ENCODE data around the gene TNFAIP3.
"Not testable (repeated sequence)": the region's sequence is repeated elsewhere in the genome, so short reads cannot be mapped to it uniquely, and the experiment has no call there.

The TNFAIP3 gene

DNA sequence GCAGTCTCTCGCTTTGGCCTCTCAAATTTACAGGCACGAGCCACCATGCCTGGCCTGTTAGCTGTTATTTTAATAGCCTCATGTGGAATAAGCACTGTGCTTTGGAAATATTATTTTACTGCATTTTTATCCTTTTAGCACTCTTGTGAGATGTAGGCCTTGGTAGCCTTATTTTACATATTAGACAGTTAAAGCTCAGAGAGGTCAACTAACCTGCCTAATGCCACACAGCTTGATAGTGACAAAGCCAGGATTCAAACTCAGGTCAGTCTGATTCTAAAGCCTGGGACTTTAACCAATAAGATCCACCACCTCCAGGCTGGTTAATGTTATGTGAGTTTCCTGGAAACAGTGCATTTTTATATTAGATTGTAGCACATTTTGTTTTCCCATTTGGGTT lies 9.5 kb downstream of the TNFAIP3 start:
- in situ Hi-C loops (cut with MboI; ENCODE audit: low sequenced_read_pairs): no loop called here

DNA sequence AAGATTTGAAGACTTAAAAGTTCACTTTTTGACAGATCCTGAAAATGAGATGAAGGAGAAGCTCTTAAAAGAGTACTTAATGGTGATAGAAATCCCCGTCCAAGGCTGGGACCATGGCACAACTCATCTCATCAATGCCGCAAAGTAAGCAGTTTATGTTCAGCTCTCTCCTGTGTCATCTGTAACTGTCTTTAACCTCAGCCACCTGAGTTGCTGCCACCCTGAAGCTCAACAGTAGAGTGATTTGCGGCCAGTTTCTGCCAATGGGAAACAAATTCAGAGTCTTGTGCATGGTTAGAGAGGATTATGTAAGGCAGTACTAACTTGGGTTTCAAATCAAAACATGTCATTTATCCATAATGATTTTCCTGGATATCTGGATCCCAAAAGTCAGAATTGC lies 10.1 kb downstream of the TNFAIP3 start:
- in situ Hi-C loops (cut with MboI; ENCODE audit: low sequenced_read_pairs): no loop called here

DNA sequence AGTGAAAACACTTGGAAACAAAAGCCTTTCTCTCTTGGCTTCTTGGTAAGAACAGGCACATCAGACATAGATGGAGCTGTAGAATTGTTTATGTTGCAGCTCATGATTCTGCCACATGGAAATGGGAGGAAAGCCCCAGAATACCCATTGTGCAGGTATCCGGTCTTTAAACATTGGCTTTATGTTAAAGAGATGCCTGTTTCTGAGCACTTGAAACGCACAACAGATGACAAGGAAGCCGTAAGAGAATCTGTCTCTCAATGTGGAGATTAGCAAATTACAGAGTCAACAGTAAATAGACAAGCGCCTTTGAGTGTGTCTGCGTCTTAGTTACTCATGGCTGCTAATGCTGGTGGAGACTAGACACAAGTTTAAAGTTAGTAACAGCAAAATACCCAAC lies 10.5 kb downstream of the TNFAIP3 start:
- in situ Hi-C loops (cut with MboI; ENCODE audit: low sequenced_read_pairs): no loop called here

DNA sequence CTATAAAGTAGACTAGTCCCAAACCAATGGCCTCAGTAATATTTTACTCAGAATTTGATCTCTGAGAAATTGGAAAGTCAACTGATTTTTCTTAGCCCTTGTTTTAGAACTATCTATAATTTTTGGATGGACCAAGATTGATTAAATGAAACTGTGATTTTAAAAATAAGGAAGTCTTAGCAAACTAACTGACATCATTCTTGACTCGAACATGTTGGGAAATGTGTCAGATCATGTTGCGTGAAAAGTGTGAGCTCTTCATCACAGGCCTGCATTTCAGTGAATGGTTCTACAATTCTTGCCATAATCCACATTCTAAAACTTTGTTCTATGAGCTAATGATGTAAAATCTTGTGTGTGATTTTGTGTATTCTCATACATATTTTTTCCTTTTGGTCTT lies 11.0 kb downstream of the TNFAIP3 start:
- in situ Hi-C loops (cut with MboI; ENCODE audit: low sequenced_read_pairs): no loop called here

DNA sequence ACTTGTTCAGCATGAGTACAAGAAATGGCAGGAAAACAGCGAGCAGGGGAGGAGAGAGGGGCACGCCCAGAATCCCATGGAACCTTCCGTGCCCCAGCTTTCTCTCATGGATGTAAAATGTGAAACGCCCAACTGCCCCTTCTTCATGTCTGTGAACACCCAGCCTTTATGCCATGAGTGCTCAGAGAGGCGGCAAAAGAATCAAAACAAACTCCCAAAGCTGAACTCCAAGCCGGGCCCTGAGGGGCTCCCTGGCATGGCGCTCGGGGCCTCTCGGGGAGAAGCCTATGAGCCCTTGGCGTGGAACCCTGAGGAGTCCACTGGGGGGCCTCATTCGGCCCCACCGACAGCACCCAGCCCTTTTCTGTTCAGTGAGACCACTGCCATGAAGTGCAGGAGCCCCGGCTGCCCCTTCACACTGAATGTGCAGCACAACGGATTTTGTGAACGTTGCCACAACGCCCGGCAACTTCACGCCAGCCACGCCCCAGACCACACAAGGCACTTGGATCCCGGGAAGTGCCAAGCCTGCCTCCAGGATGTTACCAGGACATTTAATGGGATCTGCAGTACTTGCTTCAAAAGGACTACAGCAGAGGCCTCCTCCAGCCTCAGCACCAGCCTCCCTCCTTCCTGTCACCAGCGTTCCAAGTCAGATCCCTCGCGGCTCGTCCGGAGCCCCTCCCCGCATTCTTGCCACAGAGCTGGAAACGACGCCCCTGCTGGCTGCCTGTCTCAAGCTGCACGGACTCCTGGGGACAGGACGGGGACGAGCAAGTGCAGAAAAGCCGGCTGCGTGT lies 11.6 kb downstream of the TNFAIP3 start:
- in situ Hi-C loops (cut with MboI; ENCODE audit: low sequenced_read_pairs): no loop called here

DNA sequence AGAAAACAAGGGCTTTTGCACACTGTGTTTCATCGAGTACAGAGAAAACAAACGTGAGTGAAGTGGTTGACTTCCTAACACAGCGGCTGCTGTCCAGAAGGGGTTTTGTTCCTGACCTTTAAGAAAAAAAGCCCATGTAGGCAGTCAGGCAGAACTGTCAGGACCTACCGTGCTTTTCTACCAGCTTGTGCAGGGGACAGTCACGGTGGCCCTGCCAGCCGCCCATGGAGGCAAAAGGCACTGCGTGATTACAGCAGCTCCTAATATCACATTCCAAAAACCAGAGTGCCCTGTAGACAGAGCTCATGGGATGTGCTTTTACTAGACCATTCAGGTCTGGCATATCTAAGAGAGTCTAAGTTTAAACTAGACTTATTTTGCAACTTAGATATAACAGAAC lies 12.2 kb downstream of the TNFAIP3 start:
- in situ Hi-C loops (cut with MboI; ENCODE audit: low sequenced_read_pairs): no loop called here

DNA sequence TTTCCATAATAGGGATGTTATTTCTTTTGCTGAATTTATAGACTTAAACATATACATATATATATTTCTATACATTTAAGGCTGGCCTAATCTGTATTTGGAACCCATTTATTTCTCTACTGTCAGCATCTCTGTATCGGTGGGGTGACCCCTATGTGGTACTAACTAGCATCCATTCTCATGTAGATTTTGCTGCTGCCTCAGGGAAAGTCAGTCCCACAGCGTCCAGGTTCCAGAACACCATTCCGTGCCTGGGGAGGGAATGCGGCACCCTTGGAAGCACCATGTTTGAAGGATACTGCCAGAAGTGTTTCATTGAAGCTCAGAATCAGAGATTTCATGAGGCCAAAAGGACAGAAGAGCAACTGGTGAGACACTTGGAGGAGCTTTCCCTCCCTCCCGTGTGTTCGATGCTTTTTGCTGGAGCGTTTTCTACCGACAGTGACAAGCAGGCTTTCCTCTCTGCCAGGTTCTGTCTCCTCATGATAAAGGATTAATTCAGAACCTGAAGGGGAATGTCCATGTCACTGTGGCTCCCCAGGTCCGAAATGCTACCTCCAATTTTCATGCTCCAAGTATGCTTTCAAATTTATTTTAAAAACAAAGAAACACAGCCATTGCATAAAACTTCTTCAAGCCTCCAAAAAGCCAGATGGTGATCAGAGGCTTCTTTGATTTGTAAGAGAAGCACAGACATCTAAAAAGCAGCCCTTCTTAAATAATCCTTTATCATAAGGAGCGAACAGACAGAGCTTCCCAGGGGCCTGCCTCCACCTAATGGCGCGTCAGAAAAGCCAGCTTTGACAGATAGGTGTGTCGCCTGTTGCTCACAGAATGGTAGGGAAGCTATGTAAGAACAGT lies 13.1 kb downstream of the TNFAIP3 start:
- in situ Hi-C loops (cut with MboI; ENCODE audit: low sequenced_read_pairs): no loop called here

DNA sequence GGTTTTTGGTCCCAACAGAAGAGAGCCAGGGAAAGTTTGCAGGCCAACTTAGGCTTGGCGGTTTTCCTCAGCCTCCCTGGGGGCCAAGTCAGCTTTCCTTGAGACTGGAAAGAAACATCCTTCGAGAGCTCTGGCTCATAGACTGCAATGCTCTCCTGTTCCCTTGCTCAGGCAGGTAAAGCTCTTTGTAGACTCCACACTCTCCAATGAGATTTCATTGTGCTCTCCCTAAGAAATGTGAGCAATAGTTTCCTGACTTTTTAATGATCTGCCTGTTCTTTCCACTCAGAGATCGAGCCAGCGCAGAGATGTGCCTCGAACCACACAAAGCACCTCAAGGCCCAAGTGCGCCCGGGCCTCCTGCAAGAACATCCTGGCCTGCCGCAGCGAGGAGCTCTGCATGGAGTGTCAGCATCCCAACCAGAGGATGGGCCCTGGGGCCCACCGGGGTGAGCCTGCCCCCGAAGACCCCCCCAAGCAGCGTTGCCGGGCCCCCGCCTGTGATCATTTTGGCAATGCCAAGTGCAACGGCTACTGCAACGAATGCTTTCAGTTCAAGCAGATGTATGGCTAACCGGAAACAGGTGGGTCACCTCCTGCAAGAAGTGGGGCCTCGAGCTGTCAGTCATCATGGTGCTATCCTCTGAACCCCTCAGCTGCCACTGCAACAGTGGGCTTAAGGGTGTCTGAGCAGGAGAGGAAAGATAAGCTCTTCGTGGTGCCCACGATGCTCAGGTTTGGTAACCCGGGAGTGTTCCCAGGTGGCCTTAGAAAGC lies 13.9 kb downstream of the TNFAIP3 start:
- in situ Hi-C loops (cut with MboI; ENCODE audit: low sequenced_read_pairs): no loop called here

DNA sequence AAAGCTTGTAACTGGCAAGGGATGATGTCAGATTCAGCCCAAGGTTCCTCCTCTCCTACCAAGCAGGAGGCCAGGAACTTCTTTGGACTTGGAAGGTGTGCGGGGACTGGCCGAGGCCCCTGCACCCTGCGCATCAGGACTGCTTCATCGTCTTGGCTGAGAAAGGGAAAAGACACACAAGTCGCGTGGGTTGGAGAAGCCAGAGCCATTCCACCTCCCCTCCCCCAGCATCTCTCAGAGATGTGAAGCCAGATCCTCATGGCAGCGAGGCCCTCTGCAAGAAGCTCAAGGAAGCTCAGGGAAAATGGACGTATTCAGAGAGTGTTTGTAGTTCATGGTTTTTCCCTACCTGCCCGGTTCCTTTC lies 14.4 kb downstream of the TNFAIP3 start:
- in situ Hi-C loops (cut with MboI; ENCODE audit: low sequenced_read_pairs): no loop called here

DNA sequence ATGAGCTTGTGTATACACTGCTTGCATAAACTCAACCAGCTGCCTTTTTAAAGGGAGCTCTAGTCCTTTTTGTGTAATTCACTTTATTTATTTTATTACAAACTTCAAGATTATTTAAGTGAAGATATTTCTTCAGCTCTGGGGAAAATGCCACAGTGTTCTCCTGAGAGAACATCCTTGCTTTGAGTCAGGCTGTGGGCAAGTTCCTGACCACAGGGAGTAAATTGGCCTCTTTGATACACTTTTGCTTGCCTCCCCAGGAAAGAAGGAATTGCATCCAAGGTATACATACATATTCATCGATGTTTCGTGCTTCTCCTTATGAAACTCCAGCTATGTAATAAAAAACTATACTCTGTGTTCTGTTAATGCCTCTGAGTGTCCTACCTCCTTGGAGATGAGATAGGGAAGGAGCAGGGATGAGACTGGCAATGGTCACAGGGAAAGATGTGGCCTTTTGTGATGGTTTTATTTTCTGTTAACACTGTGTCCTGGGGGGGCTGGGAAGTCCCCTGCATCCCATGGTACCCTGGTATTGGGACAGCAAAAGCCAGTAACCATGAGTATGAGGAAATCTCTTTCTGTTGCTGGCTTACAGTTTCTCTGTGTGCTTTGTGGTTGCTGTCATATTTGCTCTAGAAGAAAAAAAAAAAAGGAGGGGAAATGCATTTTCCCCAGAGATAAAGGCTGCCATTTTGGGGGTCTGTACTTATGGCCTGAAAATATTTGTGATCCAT lies 15.3 kb downstream of the TNFAIP3 start:
- in situ Hi-C loops (cut with MboI; ENCODE audit: low sequenced_read_pairs): no loop called here

DNA sequence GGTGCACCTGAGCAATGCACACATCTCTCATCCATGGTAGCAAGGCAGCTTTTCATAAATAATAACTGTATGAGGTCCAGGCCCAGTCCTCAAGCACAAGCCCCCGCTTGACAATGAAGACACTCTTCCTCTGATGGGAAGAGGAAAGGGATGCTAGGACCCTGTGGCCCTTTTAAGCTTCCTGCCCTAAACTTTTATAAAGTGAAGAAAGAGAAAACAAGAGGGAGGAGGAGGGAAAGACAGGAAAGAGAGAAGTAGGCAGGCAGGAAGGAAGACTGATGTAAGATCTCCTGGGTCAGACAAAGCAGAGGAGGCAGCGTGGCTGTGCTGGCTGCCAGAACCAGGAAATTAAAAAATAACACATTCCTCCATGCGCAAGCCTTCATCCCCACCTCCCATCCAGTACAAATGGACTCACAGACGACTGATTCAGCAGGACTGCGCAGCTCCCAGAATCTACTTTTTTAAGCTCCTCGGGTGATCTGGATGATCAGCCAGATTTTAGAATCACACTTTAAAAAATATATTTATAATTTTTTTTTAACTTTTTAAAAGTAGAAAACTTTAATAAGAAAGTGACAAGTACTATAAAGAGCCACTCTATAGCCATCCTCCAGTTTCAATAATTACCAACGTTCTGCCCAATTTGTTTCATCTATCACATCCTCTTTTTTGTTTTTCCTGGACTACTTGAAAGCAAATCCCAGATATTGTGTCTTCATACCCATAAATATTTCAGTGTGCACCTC lies 16.5 kb downstream of the TNFAIP3 start:
- in situ Hi-C loops (cut with MboI; ENCODE audit: low sequenced_read_pairs): no loop called here

DNA sequence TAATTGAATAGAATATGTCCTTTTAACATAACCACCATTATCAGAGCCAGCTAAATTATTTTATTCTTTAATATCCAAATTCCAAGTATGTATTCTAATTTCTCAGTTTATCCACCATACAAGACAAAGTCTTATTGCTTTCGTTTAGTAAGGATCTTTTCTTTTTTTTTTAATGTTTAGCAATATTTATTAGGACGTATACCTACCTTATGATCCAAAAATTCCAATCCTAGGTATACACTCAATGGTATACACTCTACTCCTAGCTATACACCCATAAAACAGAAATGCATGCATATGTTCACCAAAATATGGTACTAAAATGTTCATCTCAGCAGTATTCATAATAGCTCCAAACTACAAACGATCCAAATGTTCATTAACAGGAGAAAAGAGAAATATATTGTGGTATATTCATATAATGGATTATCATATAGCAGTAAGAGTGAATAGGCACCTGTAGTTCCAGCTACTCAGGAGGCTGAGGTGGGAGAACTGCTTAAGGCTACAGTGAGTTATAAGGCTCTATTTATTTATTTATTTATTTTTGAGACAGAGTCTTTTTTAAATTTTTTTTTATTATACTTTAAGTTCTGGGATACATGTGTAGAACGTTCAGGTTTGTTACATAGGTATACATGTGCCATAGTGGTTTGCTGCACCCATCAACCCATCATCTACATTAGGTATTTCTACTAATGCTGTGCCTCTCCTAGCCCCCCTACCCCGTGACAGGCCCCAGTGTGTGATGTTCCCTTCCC lies 17.3 kb downstream of the TNFAIP3 start:
- in situ Hi-C loops (cut with MboI; ENCODE audit: low sequenced_read_pairs): no loop called here

DNA sequence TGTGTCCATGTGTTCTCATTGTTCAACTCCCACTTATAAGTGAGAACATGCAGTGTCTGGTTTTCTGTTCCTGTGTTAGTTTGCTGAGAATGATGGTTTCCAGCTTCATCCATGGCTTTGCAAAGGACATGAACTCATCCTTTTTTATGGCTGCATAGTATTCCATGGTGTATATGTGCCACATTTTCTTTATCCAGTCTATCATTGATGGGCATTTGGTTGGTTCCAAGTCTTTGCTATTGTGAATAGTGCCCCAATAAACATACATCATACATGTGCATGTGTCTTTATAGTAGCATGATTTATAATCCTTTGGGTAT lies 17.8 kb downstream of the TNFAIP3 start:
- in situ Hi-C loops (cut with MboI; ENCODE audit: low sequenced_read_pairs): not testable (repeated sequence)

DNA sequence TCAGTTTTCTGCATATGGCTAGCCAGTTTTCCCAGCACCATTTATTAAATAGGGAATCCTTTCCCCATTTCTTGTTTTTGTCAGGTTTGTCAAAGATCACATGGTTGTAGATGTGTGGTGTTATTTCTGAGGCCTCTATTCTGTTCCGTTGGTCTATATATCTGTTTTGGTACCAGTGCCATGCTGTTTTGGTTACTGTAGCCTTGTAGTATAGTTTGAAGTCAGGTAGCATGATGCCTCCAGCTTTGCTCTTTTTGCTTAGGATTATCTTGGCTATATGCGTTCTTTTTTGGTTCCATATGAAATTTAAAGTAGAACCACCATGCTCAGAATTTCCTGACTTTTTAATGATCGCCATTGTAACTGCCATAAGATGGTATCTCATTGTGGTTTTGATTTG lies 19.2 kb downstream of the TNFAIP3 start:
- in situ Hi-C loops (cut with MboI; ENCODE audit: low sequenced_read_pairs): not testable (repeated sequence)

DNA sequence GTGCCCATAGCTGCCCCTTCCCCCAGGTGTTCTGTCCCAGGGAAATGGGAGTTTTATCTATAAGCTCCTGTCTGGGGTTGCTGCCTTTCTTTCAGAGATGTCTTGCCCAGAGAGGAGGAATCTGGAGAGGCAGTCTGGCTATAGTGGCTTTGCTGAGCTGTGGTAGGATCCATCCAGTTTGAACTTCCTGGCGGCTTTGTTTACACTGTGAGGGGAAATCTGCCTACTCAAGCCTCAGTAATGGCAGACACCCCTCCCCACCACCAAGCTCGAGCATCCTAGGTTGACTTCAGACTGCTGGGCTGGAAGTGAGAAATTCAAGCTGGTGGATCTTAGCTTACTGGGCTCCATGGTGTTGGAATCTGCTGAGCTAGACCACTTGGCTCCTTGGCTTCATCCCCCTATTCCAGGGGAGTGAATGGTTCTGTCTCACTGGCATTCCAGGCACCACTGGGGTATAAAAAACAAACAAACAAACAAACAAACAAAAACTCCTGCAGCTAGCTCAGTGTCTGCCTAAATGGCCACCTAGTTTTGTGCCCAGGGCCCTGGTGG lies 24.0 kb downstream of the TNFAIP3 start:
- in situ Hi-C loops (cut with MboI; ENCODE audit: low sequenced_read_pairs): no loop called here

DNA sequence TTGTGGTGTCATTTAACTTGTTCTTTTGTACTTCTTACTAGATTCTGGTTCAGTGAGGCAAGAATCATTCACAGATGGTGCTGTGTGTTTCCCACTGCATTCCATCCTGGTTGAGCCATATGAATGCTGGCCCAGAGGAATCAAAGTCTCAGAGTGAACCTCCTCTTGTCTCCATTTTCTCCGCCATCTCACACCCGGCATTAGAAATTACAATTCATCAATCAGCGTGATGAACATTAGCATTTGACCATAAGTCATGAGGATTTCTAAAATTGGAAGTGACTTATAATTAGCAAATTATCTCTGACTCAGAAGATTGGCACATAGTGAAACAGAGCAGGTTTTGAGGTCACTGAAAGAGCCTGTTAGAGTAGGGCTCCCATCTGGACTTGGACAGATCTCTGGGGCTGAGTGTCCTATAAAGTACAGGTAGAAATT lies 25.2 kb downstream of the TNFAIP3 start:
- in situ Hi-C loops (cut with MboI; ENCODE audit: low sequenced_read_pairs): no loop called here

DNA sequence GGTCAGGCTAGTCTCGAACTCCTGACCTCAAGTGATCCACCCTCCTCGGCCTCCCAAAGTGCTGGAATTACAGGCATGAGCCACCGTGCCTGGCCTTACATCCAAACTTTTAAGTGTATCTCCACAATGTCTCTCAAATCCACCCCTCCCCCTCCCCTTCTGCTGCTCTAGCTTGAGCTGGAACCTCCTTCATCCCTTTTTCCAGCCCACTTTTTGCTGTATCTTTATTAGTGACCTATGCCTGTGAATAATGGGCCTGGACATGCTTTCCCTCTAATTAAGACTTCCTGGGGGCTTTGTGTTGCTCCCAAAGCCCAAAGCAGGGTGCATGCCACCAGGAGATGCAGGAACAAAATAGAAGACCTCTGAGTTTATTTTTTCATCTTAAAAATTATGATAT lies 26.1 kb downstream of the TNFAIP3 start:
- in situ Hi-C loops (cut with MboI; ENCODE audit: low sequenced_read_pairs): no loop called here

DNA sequence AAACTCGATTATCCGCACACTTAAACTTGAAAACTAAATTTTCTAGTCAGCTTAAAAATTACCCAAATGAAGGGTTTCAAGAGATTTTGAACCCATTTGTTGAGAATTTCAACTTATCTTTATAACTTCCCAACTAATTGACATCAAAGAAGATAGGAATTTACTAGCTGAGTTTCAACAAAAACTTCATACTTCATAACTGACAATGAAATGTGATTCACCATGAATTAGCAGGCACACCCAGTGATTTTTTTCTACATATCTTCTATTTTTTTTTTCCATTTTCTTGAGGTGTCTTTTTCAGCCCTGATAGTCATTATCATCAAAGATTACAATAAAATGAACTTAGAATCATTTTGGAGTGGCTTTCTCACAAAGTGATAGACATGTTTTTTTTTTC lies 26.7 kb downstream of the TNFAIP3 start:
- in situ Hi-C loops (cut with MboI; ENCODE audit: low sequenced_read_pairs): no loop called here

DNA sequence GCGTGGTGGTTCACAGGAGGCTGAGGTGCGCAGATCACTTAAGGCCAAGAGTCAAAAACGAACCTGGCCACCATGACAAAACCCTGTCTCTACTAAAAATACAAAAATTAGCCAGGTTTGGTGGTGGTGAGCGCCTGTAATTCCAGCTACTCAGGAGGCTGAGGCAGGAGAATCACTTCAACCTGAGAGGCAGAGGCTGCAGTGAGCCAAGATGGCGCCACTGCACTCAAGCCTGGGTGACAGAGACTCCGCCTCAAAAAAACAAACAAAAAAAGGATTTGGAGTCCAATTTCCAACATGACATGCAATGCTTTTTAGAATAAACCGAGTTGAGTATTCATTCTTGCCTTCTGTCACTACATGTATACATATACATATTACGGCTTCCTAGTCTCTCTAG lies 27.3 kb downstream of the TNFAIP3 start:
- in situ Hi-C loops (cut with MboI; ENCODE audit: low sequenced_read_pairs): not testable (repeated sequence)
